Activated CD4-positive, alpha-beta T cell treated with anti-CD3 and anti-CD28 coated beads for 48 hours (primary cell): ENCODE results near the gene TPI1.

Experiments
- DNase-seq: peaks from one replicate; pipeline ENCODE4 v3.0.0-alpha.2; 2020

TPI1 gene

GRCh38 chr12:6828781-6829535, 38.4 kb upstream of the TPI1 start:
- peak; percentile 50 for DNase-seq

GRCh38 chr12:6829536-6830220, 37.7 kb upstream of the TPI1 start:
- DNase-seq = no peak

- no peak for DNase-seq
Measured at GRCh38 chr12:6830286-6830890, 36.9 kb upstream of the TPI1 start.

DNA sequence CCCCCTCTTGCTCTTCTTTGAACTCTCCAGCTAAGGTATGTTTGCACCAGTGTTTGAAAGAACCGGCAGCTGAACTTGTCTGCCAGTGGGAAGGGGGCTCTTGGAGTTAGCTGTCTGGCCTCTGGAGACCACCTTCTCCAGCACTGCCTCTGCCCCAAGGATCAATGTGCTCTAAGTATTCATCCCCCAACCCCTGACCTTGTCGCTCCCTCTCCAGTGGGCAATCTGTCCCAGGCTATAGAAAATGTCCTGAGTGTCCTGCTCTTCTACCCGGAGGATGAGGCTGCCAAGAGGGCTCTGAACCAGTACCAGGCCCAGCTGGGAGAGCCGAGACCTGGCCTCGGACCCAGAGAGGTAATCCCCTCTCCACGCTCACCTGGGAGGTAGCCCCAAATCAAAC, 36.3 kb upstream of the TPI1 start:
- no peak for DNase-seq

GRCh38 chr12:6831450-6831995, 35.8 kb upstream of the TPI1 start:
- DNase-seq = no peak

DNA sequence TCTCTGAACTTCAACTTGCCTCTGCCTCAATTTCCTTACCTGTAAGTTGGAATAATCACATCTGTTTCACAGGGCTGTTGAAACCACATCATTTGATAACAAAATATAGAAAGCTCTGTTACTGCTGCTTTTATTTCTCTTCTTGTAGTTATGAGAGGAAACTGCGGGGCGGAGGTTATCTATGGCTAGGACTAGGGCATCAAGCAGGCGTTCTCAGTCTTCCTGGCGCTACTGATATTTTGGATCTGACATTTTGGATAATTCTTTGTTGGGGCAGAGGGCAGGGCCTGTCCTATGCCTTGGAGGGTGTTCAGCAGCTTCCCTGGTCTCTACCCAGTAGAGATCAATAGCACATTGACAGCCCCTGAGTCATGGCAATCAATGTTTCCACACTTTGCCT, 35.2 kb upstream of the TPI1 start:
- no peak for DNase-seq

DNA sequence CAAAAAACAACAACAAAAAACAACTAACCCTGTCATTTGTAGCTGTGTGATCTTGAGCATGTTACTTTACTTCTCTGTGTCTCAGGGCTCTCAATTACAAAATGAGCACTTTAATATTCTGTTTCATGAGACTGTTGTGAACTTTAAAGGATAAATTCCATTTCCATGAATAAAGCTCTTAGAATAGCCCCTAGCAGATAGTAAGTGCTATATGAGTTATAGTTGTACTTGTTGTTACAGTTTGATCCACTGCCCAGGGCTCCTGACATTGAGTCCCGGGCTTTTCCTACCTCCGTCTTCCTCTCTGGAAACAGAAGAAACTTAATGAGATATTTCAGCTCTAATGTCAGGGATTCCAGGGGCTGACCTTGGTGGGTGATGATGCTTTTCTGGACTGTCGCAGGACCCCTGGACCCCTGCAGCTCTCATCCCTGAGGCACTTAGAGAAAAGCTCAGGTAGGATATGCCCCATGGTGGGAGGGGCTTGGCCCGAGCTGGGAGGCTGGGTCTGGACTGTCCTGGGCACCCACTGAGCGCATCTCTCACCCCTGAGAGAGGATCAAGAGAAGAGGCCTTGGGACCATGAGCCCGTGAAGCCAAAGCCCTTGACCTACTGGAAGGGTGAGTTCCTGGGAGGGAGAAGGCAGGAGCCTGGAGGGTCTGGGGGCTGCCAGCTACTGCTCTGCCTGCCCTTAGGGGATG, 34.0 kb upstream of the TPI1 start:
- no peak for DNase-seq

- DNase-seq = no peak
Measured at GRCh38 chr12:6834254-6834653, 33.1 kb upstream of the TPI1 start.

GRCh38 chr12:6834873-6835272, 32.5 kb upstream of the TPI1 start:
- DNase-seq = no peak

- no peak for DNase-seq
Measured at GRCh38 chr12:6836851-6837250, 30.5 kb upstream of the TPI1 start.

- DNase-seq = no peak
Measured at GRCh38 chr12:6837370-6838060, 29.8 kb upstream of the TPI1 start.

DNA sequence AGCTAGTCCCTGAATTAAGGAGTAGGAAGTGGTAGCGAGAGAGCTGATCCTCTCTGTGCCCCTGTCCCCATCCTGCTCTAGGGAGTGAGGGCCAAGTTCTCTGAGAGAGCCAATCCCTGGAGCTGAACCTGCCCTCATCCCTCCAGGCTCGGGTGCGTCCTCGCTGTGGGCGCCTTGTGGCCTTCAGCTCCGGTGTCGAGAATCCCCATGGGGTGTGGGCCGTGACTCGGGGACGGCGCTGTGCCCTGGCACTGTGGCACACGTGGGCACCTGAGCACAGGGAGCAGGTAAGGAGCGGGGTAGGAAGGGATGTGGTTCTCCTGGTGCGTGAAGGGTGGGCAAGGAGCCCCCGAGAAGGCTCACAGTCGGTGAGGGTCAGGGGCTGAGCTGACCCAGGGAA, 28.5 kb upstream of the TPI1 start:
- DNase-seq = no peak

DNA sequence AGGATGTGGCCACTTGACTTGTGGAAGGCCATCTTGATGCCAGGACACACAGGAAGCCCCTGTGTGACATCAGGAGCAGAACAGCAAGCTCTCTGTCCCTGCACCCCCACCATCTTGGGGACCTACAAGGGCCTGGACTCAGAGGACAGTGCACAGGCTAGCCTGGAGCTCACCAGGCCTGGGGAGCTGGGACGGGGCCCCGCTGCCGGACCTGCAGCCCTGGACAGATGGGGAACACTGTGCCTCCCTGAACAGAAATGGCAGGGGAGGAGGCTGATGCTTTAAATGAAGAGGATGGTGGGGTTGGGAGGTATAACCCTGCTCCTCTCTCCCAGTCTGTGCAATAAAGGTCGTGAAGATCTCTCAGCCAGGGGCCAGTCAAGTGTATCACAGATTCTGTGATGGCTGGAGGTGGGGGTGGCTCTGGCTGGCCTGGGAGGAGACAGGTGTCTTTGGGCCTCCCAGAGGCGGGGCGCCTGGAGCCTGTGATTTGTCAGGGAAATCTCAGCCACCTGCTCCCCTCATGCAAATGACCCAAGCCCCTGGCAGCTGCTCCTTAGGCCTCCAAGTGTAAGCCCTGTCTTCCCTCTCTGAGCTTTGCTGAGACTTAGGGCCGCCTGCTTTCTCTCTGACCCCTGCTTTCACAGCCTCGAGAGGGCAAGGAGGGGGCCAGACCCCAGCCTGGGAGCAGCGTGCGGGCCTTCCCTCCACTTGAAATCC, 27.7 kb upstream of the TPI1 start:
- no peak for DNase-seq

DNA sequence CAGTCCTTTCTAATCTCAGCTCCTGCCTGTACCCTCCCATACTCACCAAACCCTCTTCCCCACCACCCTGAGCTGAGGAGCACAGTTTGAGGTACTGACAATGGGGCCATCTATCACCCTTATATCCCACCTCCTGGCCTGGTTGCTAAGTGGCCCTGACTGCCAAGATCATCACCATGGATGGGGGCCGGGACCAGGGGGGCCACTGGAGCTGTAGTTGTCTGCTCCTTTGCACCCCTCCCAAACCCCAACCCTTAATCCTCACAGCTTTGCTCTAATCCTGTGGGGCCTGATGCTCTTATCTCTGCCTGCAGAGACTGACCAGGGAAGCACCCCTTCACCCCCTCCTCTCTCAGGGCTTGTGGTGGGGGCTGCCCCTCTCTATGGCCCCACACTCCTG, 27.0 kb upstream of the TPI1 start:
- no peak for DNase-seq

- DNase-seq = no peak
Measured at GRCh38 chr12:6840761-6841515, 26.4 kb upstream of the TPI1 start, which contains the start of gene GNB3. GNB3 (plus strand) TSS chr12:6840925; CDS start chr12:6841288, 363 bp downstream.

GRCh38 chr12:6842075-6842474, 25.3 kb upstream of the TPI1 start:
- no peak for DNase-seq

GRCh38 chr12:6843118-6843902, 24.0 kb upstream of the TPI1 start:
- no peak for DNase-seq

DNA sequence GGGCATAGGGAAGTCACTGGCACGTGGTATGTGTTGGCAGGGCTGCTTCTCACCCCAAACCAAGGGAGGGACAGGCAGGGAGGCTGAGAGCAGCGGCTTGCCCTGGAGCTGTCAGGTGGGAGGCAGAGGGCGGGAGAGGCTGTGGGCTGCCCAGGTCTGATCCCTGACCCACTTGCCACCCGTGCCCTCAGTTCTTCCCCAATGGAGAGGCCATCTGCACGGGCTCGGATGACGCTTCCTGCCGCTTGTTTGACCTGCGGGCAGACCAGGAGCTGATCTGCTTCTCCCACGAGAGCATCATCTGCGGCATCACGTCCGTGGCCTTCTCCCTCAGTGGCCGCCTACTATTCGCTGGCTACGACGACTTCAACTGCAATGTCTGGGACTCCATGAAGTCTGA, 21.9 kb upstream of the TPI1 start:
- no peak for DNase-seq

GRCh38 chr12:6846316-6846869, 20.9 kb upstream of the TPI1 start:
- no peak for DNase-seq

GRCh38 chr12:6847676-6848075, 19.7 kb upstream of the TPI1 start:
- DNase-seq = no peak
